H1 (cell line): ENCODE measurements around the gene ABHD18. TPM values are rescaled to one million over a fixed set of nuclear protein-coding genes. Genes with fewer than 3 reads are reported as not detected.
"Not testable (repeated sequence)": the region's sequence is repeated elsewhere in the genome, so short reads cannot be mapped to it uniquely, and the experiment has no call there.

Experiments used
- CTCF ChIA-PET: fragments of 300-600 bp; sonication (Branson Sonifier 250); formaldehyde crosslinking; loops from one replicate; lab custom pipeline; 2021; ENCODE audit not compliant: partially characterized antibody; lab: Charles Lee
- POLR2A ChIA-PET: fragments of 300-600 bp; sonication (Branson Sonifier 250); formaldehyde crosslinking; loops from one replicate; lab custom pipeline; 2021; ENCODE audit warnings: inconsistent platforms; ENCODE audit not compliant: partially characterized antibody; lab: Charles Lee
- DNase-seq, 2 experiments: peaks; one replicate each; pipeline versions ENCODE4 v3.0.0 to v3.0.0-alpha.2; 2010 to 2022; ENCODE audit warnings: low spot score in 2 of 2, low read depth in 1 of 2, mixed read lengths in 1 of 2
- FAIRE-seq: peaks from 2 replicates; lab custom pipeline; 2011; peaks lifted over from hg19 to GRCh38; lab: Jason Lieb, UNC
- H2AFZ ChIP-seq: 2 replicates; pipeline ENCODE4 v1.8.1; 2012; ENCODE audit warnings: low read length, inconsistent platforms
- H2AK5ac ChIP-seq: 2 replicates; pipeline ENCODE4 v1.6.1; 2013; ENCODE audit warnings: low read depth, low read length
- H2BK120ac ChIP-seq: replicated peaks from 2 replicates; pipeline ENCODE3; 2013; ENCODE audit warnings: low read depth, low read length, inconsistent platforms
- H2BK12ac ChIP-seq: 2 replicates; pipeline ENCODE4 v1.6.1; 2013; ENCODE audit warnings: low read depth, low read length
- H2BK15ac ChIP-seq: 2 replicates; pipeline ENCODE4 v1.6.1; 2013; ENCODE audit warnings: low read length
- H2BK20ac ChIP-seq: 2 replicates; pipeline ENCODE4 v1.6.1; 2013; ENCODE audit warnings: low read length
- H2BK5ac ChIP-seq: 2 replicates; pipeline ENCODE4 v1.6.1; 2013; ENCODE audit warnings: low read depth, low read length
- H3K14ac ChIP-seq: 2 replicates; pipeline ENCODE4 v1.6.1; 2013; ENCODE audit warnings: inconsistent platforms; ENCODE audit not compliant: insufficient read length
- H3K18ac ChIP-seq: 2 replicates; pipeline ENCODE4 v1.6.1; 2013; ENCODE audit warnings: low read length; ENCODE audit errors: extremely low read depth
- H3K23ac ChIP-seq: 2 replicates; pipeline ENCODE4 v1.6.1; 2013; ENCODE audit warnings: inconsistent platforms; ENCODE audit not compliant: insufficient read length
- H3K23me2 ChIP-seq: 2 replicates; pipeline ENCODE4 v1.6.1; 2013; ENCODE audit warnings: low read depth, low read length
- H3K27ac ChIP-seq: 2 replicates; pipeline ENCODE4 v1.6.1; 2011; ENCODE audit warnings: low read depth, low read length, inconsistent platforms
- H3K27me3 ChIP-seq, 4 experiments: replicated peaks in 1 of 4; 1 replicate in 1 of 4; 2 replicates in 3 of 4; pipeline versions ENCODE4 v1.6.1 to v1.8.1; 2011 to 2013; ENCODE audit warnings: low read length in 3 of 4, mild to moderate bottlenecking in 3 of 4, inconsistent platforms in 2 of 4, mixed read lengths in 2 of 4, moderate library complexity in 1 of 4; ENCODE audit not compliant: control insufficient read depth in 3 of 4, insufficient read depth in 3 of 4; ENCODE audit errors: extremely low read depth in 1 of 4
- H3K36me3 ChIP-seq, 4 experiments: 2 replicates each; pipeline versions ENCODE4 v1.6.1 to v1.8.1; 2011 to 2013; ENCODE audit warnings: mild to moderate bottlenecking in 4 of 4, low read length in 3 of 4, moderate library complexity in 2 of 4, control low read depth in 1 of 4, inconsistent platforms in 1 of 4; ENCODE audit not compliant: insufficient read depth in 4 of 4, control insufficient read depth in 2 of 4
- H3K4ac ChIP-seq: replicated peaks from 2 replicates; pipeline ENCODE3; 2013; ENCODE audit warnings: low read length, low read depth, mixed read lengths, inconsistent platforms; ENCODE audit not compliant: insufficient read length
- H3K4me1 ChIP-seq, 4 experiments: replicated peaks in 1 of 4; 1 replicate in 1 of 4; 2 replicates in 3 of 4; pipeline versions ENCODE4 v1.6.1 to v1.8.1; 2011 to 2013; ENCODE audit warnings: low read length in 3 of 4, inconsistent platforms in 2 of 4, mixed read lengths in 1 of 4; ENCODE audit not compliant: insufficient read depth in 4 of 4, control insufficient read depth in 3 of 4
- H3K4me2 ChIP-seq, 2 experiments: 2 replicates each; pipeline versions ENCODE4 v1.6.1 to v1.8.1; 2011 to 2013; ENCODE audit warnings: low read depth in 2 of 2, low read length in 2 of 2, control low read depth in 1 of 2, inconsistent platforms in 1 of 2, mild to moderate bottlenecking in 1 of 2; ENCODE audit not compliant: insufficient read depth in 1 of 2
- H3K4me3 ChIP-seq, 4 experiments: fragments of 200-600, 300-600 bp in 1 of 4; sonication (generic), shearing (Covaris generic), sonication (Bioruptor Twin) in 1 of 4; 2 replicates each; pipeline versions ENCODE4 v1.5.1 to v1.8.1; 2011 to 2016; ENCODE audit warnings: low read length in 4 of 4, low read depth in 3 of 4, control low read depth in 2 of 4, inconsistent platforms in 2 of 4, mild to moderate bottlenecking in 2 of 4, mixed read lengths in 1 of 4, moderate library complexity in 1 of 4; ENCODE audit not compliant: insufficient read depth in 2 of 4; ENCODE audit errors: extremely low read depth in 1 of 4
- H3K56ac ChIP-seq: replicated peaks from 2 replicates; pipeline ENCODE3; 2013; ENCODE audit warnings: low read depth, mild to moderate bottlenecking, mixed read lengths, low read length, inconsistent platforms; ENCODE audit not compliant: insufficient read length
- H3K79me1 ChIP-seq: 2 replicates; pipeline ENCODE4 v1.6.1; 2013; ENCODE audit warnings: low read depth, low read length, control low read depth
- H3K79me2 ChIP-seq, 2 experiments: 2 replicates each; pipeline versions ENCODE4 v1.6.1 to v1.8.1; 2012 to 2013; ENCODE audit warnings: low read length in 2 of 2, mild to moderate bottlenecking in 2 of 2, inconsistent platforms in 1 of 2; ENCODE audit not compliant: insufficient read depth in 2 of 2, control insufficient read depth in 1 of 2
- H3K9ac ChIP-seq, 4 experiments: replicated peaks in 1 of 4; 1 replicate in 1 of 4; 2 replicates in 3 of 4; pipeline versions ENCODE4 v1.6.1 to v1.8.1; 2011 to 2013; ENCODE audit warnings: low read depth in 3 of 4, low read length in 3 of 4, control low read depth in 2 of 4, mild to moderate bottlenecking in 2 of 4, moderate library complexity in 2 of 4, inconsistent platforms in 1 of 4; ENCODE audit errors: extremely low read depth in 1 of 4
- H3K9me3 ChIP-seq, 2 experiments: 2 replicates each; pipeline versions ENCODE4 v1.6.1 to v1.8.1; 2012 to 2013; ENCODE audit warnings: mild to moderate bottlenecking in 2 of 2, moderate library complexity in 2 of 2, control low read depth in 1 of 2, inconsistent platforms in 1 of 2, low read depth in 1 of 2, low read length in 1 of 2, mixed read lengths in 1 of 2; ENCODE audit not compliant: insufficient read depth in 2 of 2
- H4K20me1 ChIP-seq, 2 experiments: replicated peaks in 1 of 2; 2 replicates each; pipeline versions ENCODE3 to v1.8.1; 2011 to 2013; ENCODE audit warnings: inconsistent platforms in 2 of 2, low read length in 2 of 2, mild to moderate bottlenecking in 1 of 2; ENCODE audit not compliant: insufficient read depth in 2 of 2, control insufficient read depth in 1 of 2
- H4K5ac ChIP-seq: 2 replicates; pipeline ENCODE4 v1.6.1; 2013; ENCODE audit warnings: low read length, low read depth, mixed read lengths, inconsistent platforms; ENCODE audit not compliant: insufficient read length
- H4K8ac ChIP-seq: 2 replicates; pipeline ENCODE4 v1.8.0; 2013; ENCODE audit warnings: mild to moderate bottlenecking, moderate library complexity, low read length, inconsistent platforms; ENCODE audit not compliant: insufficient read depth; ENCODE audit errors: extremely low read depth
- H4K91ac ChIP-seq: replicated peaks from 2 replicates; pipeline ENCODE3; 2013; ENCODE audit warnings: low read length, mixed read lengths, inconsistent platforms; ENCODE audit not compliant: insufficient read length
- WGBS, 2 experiments: shearing (Covaris generic) in 1 of 2; methylation state at CpG; one replicate each; pipeline versions ENCODE4 v1.1.6 to v1.1.7; 2013 to 2015; ENCODE audit warnings: low lambda C conversion rate in 2 of 2, mixed read lengths in 2 of 2, inconsistent platforms in 1 of 2, low coverage in 1 of 2, missing lambda C conversion rate in 1 of 2; ENCODE audit not compliant: insufficient replicate concordance in 2 of 2, insufficient coverage in 1 of 2, insufficient read length in 1 of 2; ENCODE audit errors: extremely low coverage in 1 of 2, missing lambda C conversion rate in 1 of 2; 5-methylcytosine and 5-hydroxymethylcytosine counted together
- polyA plus RNA-seq, 7 experiments: library from polyadenylated mRNA; depleted of rRNA in 3 of 7; stranded (reverse) in 5 of 7; unstranded in 2 of 7; fragments of >200 nt in 5 of 7; fragments of 200-250 nt in 2 of 7; gene quantifications; 1 replicate in 5 of 7; 2 replicates in 1 of 7; 4 replicates in 1 of 7; pipeline versions ENCODE4 v1.2.1 to v1.2.3, GENCODE V29; 2011 to 2013; ENCODE audit warnings: missing spikeins in 2 of 7, mixed read lengths in 2 of 7
- total RNA-seq: library from RNA; stranded (reverse); fragmentation: NEBNext Ultra II Directional; extraction: Animal tissue kit (Norgen Biotek cat#: 25700); gene quantifications from 2 replicates; pipeline ENCODE4 v1.2.1, GENCODE V29; 2021

The ABHD18 gene
- total and polyA plus RNA-seq, 2 of the 8 experiments (the other 6 are each of a cell fraction or from before 2014, with no cell fraction given), result 2.7 to 17.0 TPM

GRCh38 chr4:127963633-127964398 is 1.4 kb upstream of the ABHD18 start:
- ChIA-PET POLR2A (interaction anchor here (0.8 to 4.7 kb wide), 9 partner anchors 12 to 182 kb away, joined by 3 to 33 read pairs (median 5); partner anchors contain the start of genes HSPA4L and LARP1B), CTCF (interaction anchor here (0.6 to 1.8 kb wide), 2 partner anchors 87 to 105 kb away, joined by 4 to 6 read pairs; no protein-coding TSS in a partner anchor)
- not testable (repeated sequence) for H3K23ac ChIP-seq, H2BK20ac ChIP-seq, H2BK120ac ChIP-seq, H3K18ac ChIP-seq, H3K56ac ChIP-seq, H2BK12ac ChIP-seq, H4K5ac ChIP-seq, H2AK5ac ChIP-seq, FAIRE-seq, H3K36me3 ChIP-seq, H2BK5ac ChIP-seq, H3K4me1 ChIP-seq, H3K14ac ChIP-seq, H4K20me1 ChIP-seq, H3K9ac ChIP-seq, H3K27me3 ChIP-seq, H3K9me3 ChIP-seq, H3K27ac ChIP-seq, H3K4ac ChIP-seq, H4K91ac ChIP-seq, H3K79me1 ChIP-seq, H2AFZ ChIP-seq, H2BK15ac ChIP-seq, H4K8ac ChIP-seq, H3K23me2 ChIP-seq
- WGBS, 2 experiments, result 49% methylated on average over 30 of the region's 35 CpGs; no CpG with 5 or more reads in 1 of the 2 experiments
- DNase-seq, result peak in 1 of 2 experiments; percentile 59
- peak overlapping the region; percentile 18 to 85; a peak in 2 of 4 replicates for H3K4me2 ChIP-seq
- H3K79me2 ChIP-seq, result peaks cover 0 to 51% of the 10 kb centered on the region in 2 experiments; a peak in 3 of 4 replicates
- H3K4me3 ChIP-seq, result peak overlapping the region in 2 of 4 experiments; percentile 58 to 81; a peak in 4 of 8 replicates
